WTC11 (cell line): ENCODE measurements around the gene RASA2. TPM values are rescaled to one million over a fixed set of nuclear protein-coding genes. Genes with fewer than 3 reads are reported as not detected.
A peak's percentile ranks its signal among the peaks of the same experiment; 100 is the strongest.

ENCODE experiments used
- ATAC-seq: fragments of 200-7000 bp; cut with Tn5 transposase; 2 replicates; pipeline ENCODE4 v1.10.0; 2021; ENCODE audit warnings: mild to moderate bottlenecking, moderate library complexity
- CTCF ChIA-PET: fragments of 300-600 bp; sonication (Branson Sonifier 250); formaldehyde crosslinking; loops from one replicate; lab custom pipeline; 2021; ENCODE audit warnings: antibody characterized with exemption; lab: Charles Lee
- POLR2A ChIA-PET: fragments of 350-600 bp; sonication (Branson Sonifier 250); formaldehyde crosslinking; loops from one replicate; lab custom pipeline; 2021; ENCODE audit warnings: antibody characterized with exemption; lab: Charles Lee
- DNase-seq: peaks from one replicate; pipeline ENCODE4 v3.0.0; 2021; ENCODE audit warnings: low spot score
- H3K27ac Mint-ChIP-seq: 2 replicates; pipeline ENCODE4 v1.8.0; 2021; ENCODE audit warnings: mixed read lengths
- H3K27me3 Mint-ChIP-seq: 2 replicates; pipeline ENCODE4 v1.8.0; 2021; ENCODE audit warnings: low read depth, mild to moderate bottlenecking, moderate library complexity, mixed read lengths
- H3K36me3 Mint-ChIP-seq: 2 replicates; pipeline ENCODE4 v1.8.0; 2021; ENCODE audit warnings: mixed read lengths
- H3K4me1 Mint-ChIP-seq: 2 replicates; pipeline ENCODE4 v1.8.0; 2022; ENCODE audit warnings: mixed read lengths
- H3K4me3 Mint-ChIP-seq: 2 replicates; pipeline ENCODE4 v1.8.0; 2021; ENCODE audit warnings: mild to moderate bottlenecking, moderate library complexity, mixed read lengths
- H3K9me3 Mint-ChIP-seq: 2 replicates; pipeline ENCODE4 v1.8.0; 2021; ENCODE audit warnings: mixed read lengths
- ARID4B ChIP-seq: sonication (generic); formaldehyde crosslinking; IDR thresholded peaks from 2 replicates; pipeline ENCODE4 v1.8.0; 2023; ENCODE audit warnings: missing genetic modification reagents, mild to moderate bottlenecking, borderline replicate concordance
- ATF6 ChIP-seq: sonication (generic); formaldehyde crosslinking; IDR thresholded peaks from 2 replicates; pipeline ENCODE4 v1.8.1; 2023; ENCODE audit warnings: mild to moderate bottlenecking, missing genetic modification reagents
- CBFB ChIP-seq: sonication (generic); formaldehyde crosslinking; IDR thresholded peaks from 2 replicates; pipeline ENCODE4 v1.8.1; 2022; ENCODE audit warnings: mild to moderate bottlenecking, low read depth, missing genetic modification reagents
- CREM ChIP-seq: sonication (generic); formaldehyde crosslinking; IDR thresholded peaks from 2 replicates; pipeline ENCODE4 v1.8.1; 2022; ENCODE audit warnings: mild to moderate bottlenecking, missing genetic modification reagents, moderate library complexity
- FOXP4 ChIP-seq: sonication (generic); formaldehyde crosslinking; IDR thresholded peaks from 2 replicates; pipeline ENCODE4 v1.8.0; 2022; ENCODE audit warnings: mild to moderate bottlenecking, missing genetic modification reagents
- HMGXB4 ChIP-seq: sonication (generic); formaldehyde crosslinking; IDR thresholded peaks from 2 replicates; pipeline ENCODE4 v1.8.1; 2023; ENCODE audit warnings: mild to moderate bottlenecking, moderate library complexity, missing genetic modification reagents
- PRDM15 ChIP-seq: sonication (generic); formaldehyde crosslinking; IDR thresholded peaks from 2 replicates; pipeline ENCODE4 v1.8.0; 2022; ENCODE audit warnings: missing genetic modification reagents
- SOX15 ChIP-seq: fragments of 250-450 bp; sonication (Bioruptor Pico); IDR thresholded peaks from 2 replicates; pipeline ENCODE4 v1.9.0; 2021; ENCODE audit warnings: mild to moderate bottlenecking
- SP1 ChIP-seq: sonication (generic); formaldehyde crosslinking; conservative IDR thresholded peaks from 2 replicates; pipeline ENCODE4 v1.8.1; 2022; ENCODE audit warnings: missing genetic modification reagents
- USF2 ChIP-seq: sonication (generic); formaldehyde crosslinking; IDR thresholded peaks from 2 replicates; pipeline ENCODE4 v1.8.1; 2023; ENCODE audit warnings: mild to moderate bottlenecking, missing genetic modification reagents, moderate library complexity
- ZMAT4 ChIP-seq: fragments of 250-450 bp; sonication (Bioruptor Pico); IDR thresholded peaks from 2 replicates; pipeline ENCODE4 v1.9.0; 2021; ENCODE audit warnings: mild to moderate bottlenecking
- ZNF512 ChIP-seq: sonication (generic); formaldehyde crosslinking; IDR thresholded peaks from 2 replicates; pipeline ENCODE4 v1.8.1; 2022; ENCODE audit warnings: missing genetic modification reagents, borderline replicate concordance
- total RNA-seq: library from RNA; stranded (reverse); gene quantifications from 3 replicates; pipeline ENCODE4 v1.2.3, GENCODE V29; 2021

The RASA2 gene
- total RNA-seq, 1 experiment from 2014 or later = 13.9 TPM

GRCh38 chr3:141659821-141660613 lies 173.2 kb downstream of the RASA2 start (continued):
- TF ChIP-seq PRDM15 (no peak), FOXP4 (CRISPR knock-in tag) (0 out of 2 replicates have a peak, but pooled peaks have one; percentile 8), ZMAT4 (no peak), CBFB (CRISPR knock-in tag) (peak; percentile 45; the same call in 1 of the 2 replicates), ZNF512 (CRISPR knock-in tag) (no peak), HMGXB4 (CRISPR knock-in tag) (peak; percentile 21; the same call in 1 of the 2 replicates), CREM (CRISPR knock-in tag) (no peak), SOX15 (CRISPR knock-in tag) (no peak), SP1 (CRISPR knock-in tag) (0 out of 2 replicates have a peak, but pooled peaks have one; percentile 34), ATF6 (CRISPR knock-in tag) (no peak), USF2 (CRISPR knock-in tag) (peak; percentile 27; the same call in 1 of the 2 replicates)
- TF ChIP-seq, all 79 proteins: peak for 12

GRCh38 chr3:141660614-141660947 lies 173.8 kb downstream of the RASA2 start:
- ATAC-seq = no peak
- Mint-ChIP-seq H3K4me3 (peak overlapping the region; percentile 91), H3K36me3 (peaks cover 17% of the 10 kb centered on the region), H3K9me3 (peaks cover 21% of the 10 kb centered on the region), H3K27ac (no peak overlapping the region), H3K27me3 (peaks cover 52% of the 10 kb centered on the region), H3K4me1 (peaks cover 29% of the 10 kb centered on the region)
- DNase-seq = no peak
- ChIA-PET CTCF (interaction anchor here (1.5 to 2.8 kb wide), 2 partner anchors 15 to 133 kb away, joined by 5 to 15 read pairs; no protein-coding TSS in a partner anchor), POLR2A (interaction anchor here (0.5 to 1.1 kb wide), 2 partner anchors 91 to 173 kb away, joined by 3 read pairs; no protein-coding TSS in a partner anchor)
- TF ChIP-seq CREM (CRISPR knock-in tag) (no peak), ARID4B (CRISPR knock-in tag) (0 out of 2 replicates have a peak, but pooled peaks have one; percentile 20)
